IMR-90 (cell line): ENCODE results near the gene SF3B3. TPM values are rescaled to one million over a fixed set of nuclear protein-coding genes. Genes with fewer than 3 reads are reported as not detected.
A peak's percentile ranks its signal among the peaks of the same experiment; 100 is the strongest.

Source experiments
- ATAC-seq: fragments of 200-7000 bp; cut with Tn5 transposase; 2 replicates; pipeline ENCODE4 v1.9.1; 2020; ENCODE audit warnings: low read depth, mild to moderate bottlenecking, moderate library complexity
- BruUV-seq: library from RNA; stranded (reverse); fragments of 400-500 nt; replicated peaks from 2 replicates; lab custom pipeline; 2021; lab: Mats Ljungman, UMichigan
- CTCF ChIA-PET: fragments of 300-600 bp; formaldehyde crosslinking; extraction: SDS; loops from one replicate; lab custom pipeline; 2021; ENCODE audit warnings: antibody characterized with exemption; lab: Yijun Ruan, JAX
- POLR2A ChIA-PET: fragments of 300-600 bp; sonication (Branson Sonifier 250); formaldehyde crosslinking; loops from one replicate; lab custom pipeline; 2022; ENCODE audit warnings: antibody characterized with exemption; ENCODE audit not compliant: unreplicated experiment; lab: Charles Lee
- DNase-seq: peaks from one replicate; pipeline ENCODE4 v3.0.0; 2013
- H2AFZ ChIP-seq: replicated peaks from 2 replicates; pipeline ENCODE3; 2013; ENCODE audit warnings: low read length, mild to moderate bottlenecking; ENCODE audit not compliant: poor library complexity
- H2AK5ac ChIP-seq: 2 replicates; pipeline ENCODE4 v1.6.1; 2013; ENCODE audit warnings: low read depth, low read length, inconsistent platforms
- H2AK9ac ChIP-seq: replicated peaks from 2 replicates; pipeline ENCODE3; 2013; ENCODE audit warnings: mild to moderate bottlenecking, low read depth, low read length, moderate library complexity; ENCODE audit not compliant: poor library complexity
- H2BK120ac ChIP-seq: 2 replicates; pipeline ENCODE4 v1.6.1; 2013; ENCODE audit warnings: low read depth, low read length, inconsistent platforms
- H2BK15ac ChIP-seq: 3 replicates; pipeline ENCODE4 v1.6.1; 2013; ENCODE audit warnings: low read depth, low read length, inconsistent platforms
- H2BK20ac ChIP-seq: 2 replicates; pipeline ENCODE4 v1.6.1; 2013; ENCODE audit warnings: low read depth, mild to moderate bottlenecking, inconsistent platforms, low read length, moderate library complexity
- H2BK5ac ChIP-seq: 2 replicates; pipeline ENCODE4 v1.6.1; 2013; ENCODE audit warnings: mild to moderate bottlenecking, low read depth, low read length, inconsistent platforms; ENCODE audit not compliant: poor library complexity, severe bottlenecking
- H3K14ac ChIP-seq: replicated peaks from 2 replicates; pipeline ENCODE4 v1.6.1; 2013; ENCODE audit warnings: low read depth, low read length, inconsistent platforms
- H3K18ac ChIP-seq: 2 replicates; pipeline ENCODE4 v1.6.1; 2013; ENCODE audit warnings: low read depth, low read length, control low read depth
- H3K23ac ChIP-seq: 2 replicates; pipeline ENCODE4 v1.6.1; 2013; ENCODE audit warnings: low read depth, low read length, inconsistent platforms
- H3K27ac ChIP-seq: 2 replicates; pipeline ENCODE4 v1.5.1; 2013; ENCODE audit warnings: mild to moderate bottlenecking, control low read depth, low read length; ENCODE audit not compliant: insufficient read depth
- H3K27me3 ChIP-seq: 2 replicates; pipeline ENCODE4 v1.6.1; 2013; ENCODE audit warnings: low read length; ENCODE audit not compliant: control insufficient read depth, insufficient read depth
- H3K36me3 ChIP-seq: 2 replicates; pipeline ENCODE4 v1.6.1; 2013; ENCODE audit warnings: low read length, mixed read lengths; ENCODE audit not compliant: control insufficient read depth, insufficient read depth
- H3K4ac ChIP-seq: 2 replicates; pipeline ENCODE4 v1.6.1; 2013; ENCODE audit warnings: low read depth, low read length, inconsistent platforms
- H3K4me1 ChIP-seq: 2 replicates; pipeline ENCODE4 v1.6.1; 2013; ENCODE audit warnings: low read length, mixed read lengths; ENCODE audit not compliant: control insufficient read depth, insufficient read depth
- H3K4me2 ChIP-seq: 2 replicates; pipeline ENCODE4 v1.6.1; 2013; ENCODE audit warnings: low read depth, mild to moderate bottlenecking, control low read depth, low read length, moderate library complexity
- H3K4me3 ChIP-seq: 2 replicates; pipeline ENCODE4 v1.5.1; 2013; ENCODE audit warnings: low read depth, mild to moderate bottlenecking, control low read depth, low read length, moderate library complexity; ENCODE audit not compliant: insufficient read depth
- H3K56ac ChIP-seq: 2 replicates; pipeline ENCODE4 v1.6.1; 2013; ENCODE audit warnings: low read length, inconsistent platforms; ENCODE audit not compliant: insufficient read depth; ENCODE audit errors: extremely low read depth
- H3K79me1 ChIP-seq, 2 experiments: 2 replicates each; pipeline ENCODE4 v1.6.1; 2013; ENCODE audit warnings: low read length in 2 of 2, inconsistent platforms in 1 of 2, low read depth in 1 of 2
- H3K9ac ChIP-seq: 2 replicates; pipeline ENCODE4 v1.6.1; 2013; ENCODE audit warnings: low read depth, low read length, control low read depth
- H3K9me1 ChIP-seq: 2 replicates; pipeline ENCODE4 v1.6.1; 2013; ENCODE audit warnings: low read length, inconsistent platforms; ENCODE audit not compliant: insufficient read depth
- H3K9me3 ChIP-seq: 2 replicates; pipeline ENCODE4 v1.6.1; 2013; ENCODE audit warnings: low read length; ENCODE audit not compliant: control insufficient read depth, insufficient read depth
- H4K20me1 ChIP-seq: 2 replicates; pipeline ENCODE4 v1.6.1; 2013; ENCODE audit warnings: low read length, inconsistent platforms; ENCODE audit not compliant: insufficient read depth
- H4K5ac ChIP-seq: 2 replicates; pipeline ENCODE4 v1.6.1; 2013; ENCODE audit warnings: mild to moderate bottlenecking, low read depth, low read length, control low read depth
- H4K8ac ChIP-seq, 2 experiments: 2 replicates each; pipeline ENCODE4 v1.6.1; 2013; ENCODE audit warnings: low read depth in 2 of 2, low read length in 2 of 2, control low read depth in 1 of 2, inconsistent platforms in 1 of 2
- H4K91ac ChIP-seq: 2 replicates; pipeline ENCODE4 v1.6.1; 2013; ENCODE audit warnings: low read depth, low read length, inconsistent platforms; ENCODE audit not compliant: insufficient read depth
- BHLHE40 ChIP-seq: fragments of 150-350 bp; IDR thresholded peaks from 2 replicates; pipeline ENCODE4 v1.6.1; 2016; ENCODE audit warnings: mild to moderate bottlenecking, low read depth, low read length
- CEBPB ChIP-seq: IDR thresholded peaks from 2 replicates; pipeline ENCODE4 v1.6.1; 2012; ENCODE audit warnings: low read depth, low read length, improper control_type of control experiment
- ELK1 ChIP-seq: fragments of 150-350 bp; IDR thresholded peaks from 2 replicates; pipeline ENCODE4 v1.6.1; 2016; ENCODE audit warnings: low read depth, mild to moderate bottlenecking, low read length, moderate library complexity, borderline replicate concordance
- FOS ChIP-seq: fragments of 150-350 bp; IDR thresholded peaks from 2 replicates; pipeline ENCODE4 v1.6.1; 2016; ENCODE audit warnings: low read depth, low read length
- MAZ ChIP-seq: IDR thresholded peaks from 2 replicates; pipeline ENCODE4 v1.6.1; 2012; ENCODE audit warnings: low read depth, mild to moderate bottlenecking, low read length, improper control_type of control experiment, moderate library complexity, borderline replicate concordance
- NFE2L2 ChIP-seq: fragments of 150-350 bp; IDR thresholded peaks from 2 replicates; pipeline ENCODE4 v1.6.1; 2016; ENCODE audit warnings: low read depth, mild to moderate bottlenecking, low read length
- SMC3 ChIP-seq: fragments of 150-350 bp; IDR thresholded peaks from 2 replicates; pipeline ENCODE4 v1.6.1; 2016; ENCODE audit warnings: low read depth, mild to moderate bottlenecking, antibody characterized with exemption, low read length, moderate library complexity
- USF2 ChIP-seq: fragments of 150-350 bp; IDR thresholded peaks from 2 replicates; pipeline ENCODE4 v1.6.1; 2017; ENCODE audit warnings: mild to moderate bottlenecking, antibody characterized with exemption, low read length, low read depth
- WGBS, 2 experiments: methylation state at CpG; one replicate each; pipeline versions ENCODE4 v1.1.5 to v1.1.7; 2013; ENCODE audit warnings: missing lambda C conversion rate in 2 of 2; ENCODE audit not compliant: insufficient read length in 1 of 2; ENCODE audit errors: extremely low coverage in 2 of 2; 5-methylcytosine and 5-hydroxymethylcytosine counted together
- dilution Hi-C: fragments of 300-500 bp; cut with HindIII; formaldehyde crosslinking; loops from one replicate; pipeline ENCODE4 v1.14.3; 2018; ENCODE audit warnings: low sequenced_read_pairs; ENCODE audit not compliant: unreplicated experiment
- in situ Hi-C: fragments of 300-500 bp; cut with MboI; formaldehyde crosslinking; loops from 3 replicates; pipeline ENCODE4 v1.14.3; 2019; ENCODE audit warnings: low sequenced_read_pairs, inconsistent platforms, mixed read lengths
- intact Hi-C: fragments of 100-400 bp; cut with micrococcal nuclease; formaldehyde crosslinking; loops from 2 replicates; pipeline ENCODE4 v1.10.0; 2022
- polyA plus RNA-seq, 3 experiments: library from polyadenylated mRNA; depleted of rRNA; stranded (reverse); fragments of >200 nt; gene quantifications; 2 replicates each; pipeline ENCODE4 v1.2.3, GENCODE V29; 2012; ENCODE audit warnings: low replicate concordance in 1 of 3
- total RNA-seq: library from RNA; depleted of rRNA; stranded (reverse); fragments of >200 nt; gene quantifications from 2 replicates; pipeline ENCODE4 v1.2.3, GENCODE V29; 2012

The SF3B3 gene
- total and polyA plus RNA-seq, 2 of the 4 experiments (the other 2 are of a cell fraction), result 97.9 to 134 TPM

GRCh38 chr16:70589998-70590471, 66.4 kb downstream of the SF3B3 start:
- H3K4me2 ChIP-seq, result peak overlapping the region; percentile 16; the same call in 1 of the 2 replicates
- no peak overlapping the region for H4K5ac ChIP-seq
- H2BK5ac ChIP-seq, result no peak overlapping the region
- H3K9me1 ChIP-seq, result no peaks in the 10 kb centered on the region; the same call in 1 of the 2 replicates
- H2BK120ac ChIP-seq, result peak overlapping the region; percentile 16; the same call in 1 of the 2 replicates
- no peak overlapping the region for H3K56ac ChIP-seq
- in situ Hi-C loops (loop anchor here (5.0 kb wide), 1 partner anchor 42 kb away; no protein-coding TSS in a partner anchor), dilution Hi-C loops (no loop called here), intact Hi-C loops (loop anchor here (5.0 kb wide), 1 partner anchor 47 kb away; no protein-coding TSS in a partner anchor)
- no peaks in the 10 kb centered on the region; the same call in 1 of the 2 replicates for H3K27me3 ChIP-seq
- peak overlapping the region; percentile 71; the same call in 1 of the 3 replicates for H2BK15ac ChIP-seq
- BruUV-seq, result no TSS peak
- H3K36me3 ChIP-seq, result no peaks in the 10 kb centered on the region
- TF ChIP-seq FOS (no peak), SMC3 (no peak), ELK1 (no peak), CEBPB (peak; percentile 46; the same call in 1 of the 2 replicates), BHLHE40 (no peak), MAZ (no peak; the same call in 1 of the 2 replicates), NFE2L2 (no peak), USF2 (no peak)
- H4K8ac ChIP-seq, result peak overlapping the region in 1 of 2 experiments; percentile 77; a peak in 1 of 4 replicates
- no peaks in the 10 kb centered on the region for H3K9me3 ChIP-seq
- H3K4me1 ChIP-seq, result peaks cover 8% of the 10 kb centered on the region
- peak overlapping the region; percentile 37 for H3K14ac ChIP-seq
- no peak overlapping the region for H3K27ac ChIP-seq
- H2AK9ac ChIP-seq, result peak overlapping the region; percentile 84
- DNase-seq (peak; percentile 85), ATAC-seq (peak; percentile 82)
- ChIA-PET POLR2A (no interaction called here), CTCF (no interaction called here)
- 0 out of 2 replicates have a peak overlapping the region, but pooled peaks have one; percentile 15 for H3K4ac ChIP-seq
- no peak overlapping the region for H3K4me3 ChIP-seq
- H3K79me1 ChIP-seq, result no peaks in the 10 kb centered on the region
- H3K23ac ChIP-seq, result no peak overlapping the region; the same call in 1 of the 2 replicates
- H4K20me1 ChIP-seq, result no peaks in the 10 kb centered on the region
- no peak overlapping the region for H4K91ac ChIP-seq
- WGBS, 2 experiments, result 14% methylated on average over 1 of the region's 10 CpGs; no CpG with 5 or more reads in 1 of the 2 experiments
- no peak overlapping the region for H3K18ac ChIP-seq
- peak overlapping the region; percentile 81; the same call in 1 of the 2 replicates for H2AK5ac ChIP-seq
- peak overlapping the region; percentile 34; the same call in 1 of the 2 replicates for H2BK20ac ChIP-seq
- H2AFZ ChIP-seq, result peak overlapping the region; percentile 87
- H3K9ac ChIP-seq, result no peak overlapping the region
